Stimulated activated CD8-positive, alpha-beta memory T cell treated with anti-CD3 and anti-CD28 coated beads, Interleukin-7, amount 100 ng/mL, for 24 hours (primary cell): ENCODE results near the gene SMARCD3.

Source experiments
- DNase-seq: peaks from one replicate; pipeline ENCODE4 v3.0.0-alpha.2; 2020; ENCODE audit warnings: low read depth

SMARCD3 gene

GRCh38 chr7:151247611-151248345 is 716 bp downstream of the SMARCD3 start:
- no peak for DNase-seq

GRCh38 chr7:151246851-151247580 is 1.5 kb downstream of the SMARCD3 start:
- DNase-seq = no peak

DNA sequence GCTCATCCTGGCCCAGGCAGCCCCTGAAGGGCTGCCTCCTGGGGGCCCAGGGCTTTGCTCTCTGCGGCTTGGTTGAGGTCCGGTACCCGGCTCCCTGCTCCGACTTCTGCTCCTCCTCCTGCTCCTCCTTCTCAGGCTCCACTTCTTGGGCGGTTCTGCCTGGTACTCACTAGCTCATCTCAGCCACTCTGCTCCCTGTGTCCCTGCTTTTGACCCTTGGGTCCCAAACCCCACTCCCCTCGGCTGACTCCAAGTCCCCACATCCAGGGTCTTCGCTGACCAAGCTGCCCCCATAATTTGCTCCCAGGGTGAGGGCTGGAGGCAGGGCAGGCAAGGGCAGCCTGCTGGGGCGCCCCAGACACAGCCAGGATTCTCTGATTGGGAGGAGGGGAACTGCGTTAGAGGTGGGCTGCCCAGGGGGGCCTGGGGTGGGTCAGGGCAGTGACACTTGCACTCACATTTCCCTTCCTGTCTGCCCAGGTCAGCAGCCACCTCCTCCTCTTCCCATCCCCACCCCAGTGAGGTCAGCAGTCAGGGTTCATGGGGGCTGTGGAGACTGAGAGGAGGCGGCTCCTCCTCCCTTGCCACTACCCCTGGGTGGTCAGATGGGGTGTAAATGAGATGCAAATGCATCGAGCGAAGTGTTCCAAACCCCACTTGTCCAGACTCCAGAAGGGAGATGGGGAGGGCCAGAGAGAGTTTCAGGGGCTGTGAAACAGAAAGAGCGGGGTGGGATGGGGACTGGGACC is 2.2 kb downstream of the SMARCD3 start:
- DNase-seq = no peak

DNA sequence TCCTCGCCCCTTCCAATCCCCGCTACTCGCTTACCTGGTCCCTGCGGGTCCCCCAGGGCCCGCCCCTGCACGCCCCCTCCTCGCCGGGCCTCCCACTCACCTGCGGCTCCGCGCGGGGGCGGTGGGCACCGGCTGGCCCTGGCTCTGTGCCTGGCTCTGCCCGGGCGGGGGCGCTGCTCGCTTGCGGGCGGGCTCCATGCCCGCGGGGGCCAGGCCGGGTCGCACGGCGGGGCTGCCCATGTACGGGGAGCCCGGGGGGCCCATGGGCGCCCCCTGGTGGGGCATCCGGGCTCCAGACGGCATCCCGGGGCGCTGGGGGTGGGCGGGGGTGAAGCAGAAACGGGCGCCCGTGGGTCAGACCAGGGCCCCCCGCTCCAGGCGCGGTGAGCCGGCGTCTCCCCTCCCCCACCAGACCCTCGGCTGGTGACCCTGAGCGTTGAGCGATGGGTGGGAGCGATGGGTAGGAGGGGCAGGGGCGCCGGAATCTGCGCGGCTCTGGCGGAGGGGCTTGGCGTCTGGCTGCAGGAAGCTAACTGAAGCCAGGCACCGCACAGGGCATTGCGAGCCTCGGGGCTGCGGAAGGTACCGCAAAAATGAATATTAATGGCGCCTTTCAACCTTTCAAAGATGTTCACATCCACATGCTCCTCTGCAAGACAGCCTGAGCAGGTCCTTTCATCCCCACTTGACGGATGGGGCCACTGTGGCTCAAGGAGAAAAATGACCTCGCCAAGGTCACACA is 3.0 kb downstream of the SMARCD3 start:
- peak; percentile 43 for DNase-seq

DNA sequence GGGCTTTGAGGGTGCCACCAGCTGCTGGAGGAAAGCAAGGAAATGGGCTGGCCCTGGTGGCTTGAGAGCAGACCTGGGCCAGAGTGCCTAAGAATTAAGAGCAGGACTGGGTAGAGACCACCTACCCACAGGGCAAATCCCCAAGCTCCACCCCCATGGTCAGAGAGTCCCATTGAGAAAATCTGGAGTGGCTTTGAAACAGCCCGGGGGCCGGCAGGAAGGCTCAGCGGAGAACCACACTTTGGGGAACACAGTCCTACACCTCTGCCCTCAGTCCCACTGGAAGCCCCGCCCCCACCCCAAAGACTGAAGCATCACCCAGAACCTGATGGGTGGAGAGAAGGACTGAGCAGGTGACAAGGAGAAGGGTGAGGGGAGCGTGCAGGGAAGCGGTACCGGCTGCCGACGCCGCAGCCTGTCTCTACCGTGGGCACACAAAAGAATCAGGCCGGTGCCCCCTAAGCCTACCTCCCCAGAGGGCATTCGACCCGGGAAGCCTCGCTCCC is 3.6 kb downstream of the SMARCD3 start:
- DNase-seq = no peak

- DNase-seq = no peak
These were observed 4.2 kb downstream of the SMARCD3 start for GRCh38 chr7:151244196-151244840.

DNA sequence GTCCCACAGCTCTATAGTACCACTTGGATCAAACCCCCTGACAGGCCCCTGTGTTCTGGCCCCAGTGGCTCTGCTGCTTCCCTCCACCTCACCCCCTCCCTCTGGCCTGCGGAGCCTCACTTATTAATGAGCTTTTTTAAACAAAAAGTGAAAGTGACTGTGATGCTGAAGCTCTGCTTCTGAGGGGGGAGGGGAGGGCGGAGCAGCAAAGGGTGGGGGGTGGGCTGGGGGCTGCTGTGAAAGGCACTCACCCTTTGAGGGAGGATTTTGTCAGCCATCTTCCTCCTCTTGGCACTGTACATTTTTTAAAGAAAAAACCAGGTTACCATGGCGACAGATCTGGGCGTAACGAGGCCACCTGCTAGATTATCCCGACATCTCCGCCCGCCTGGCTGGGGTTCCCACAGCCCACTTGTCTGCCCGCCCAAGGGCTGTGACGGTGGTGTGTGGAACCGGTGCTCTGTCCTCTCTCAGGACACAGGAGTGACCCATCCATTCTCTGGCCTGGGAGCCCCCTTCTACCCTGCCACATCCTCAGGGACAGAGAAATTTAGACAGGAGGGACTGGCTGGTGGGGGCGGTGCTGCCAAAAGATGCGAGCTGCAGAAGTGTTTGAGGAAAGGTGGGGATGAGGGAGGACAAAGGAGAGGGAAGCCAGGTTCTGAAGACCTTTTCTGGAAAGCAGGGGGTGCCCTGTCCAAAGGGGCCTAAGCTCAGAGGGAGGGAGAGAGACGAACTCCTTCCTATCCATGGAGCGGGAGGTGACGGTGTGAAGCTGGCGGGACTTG is 4.9 kb downstream of the SMARCD3 start:
- no peak for DNase-seq

DNA sequence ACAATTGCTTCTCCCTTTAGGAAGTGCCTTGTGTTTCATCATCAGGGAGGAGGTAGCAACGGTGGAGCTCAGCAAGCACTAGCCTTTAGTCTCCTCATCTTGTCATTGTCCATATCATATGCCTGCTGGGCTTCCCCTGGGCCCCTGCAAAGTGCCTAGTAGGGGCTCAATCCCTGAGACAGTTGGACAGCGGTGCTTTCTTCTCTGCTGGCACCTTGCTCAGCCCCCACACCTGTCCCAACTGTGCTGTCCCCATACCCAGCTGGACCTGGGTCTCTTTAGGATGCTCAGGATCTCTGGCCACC is 5.5 kb downstream of the SMARCD3 start:
- DNase-seq = no peak

- DNase-seq = no peak
These were observed 6.1 kb downstream of the SMARCD3 start for GRCh38 chr7:151242159-151243044.

GRCh38 chr7:151241755-151242096 is 6.8 kb downstream of the SMARCD3 start:
- DNase-seq = no peak

DNA sequence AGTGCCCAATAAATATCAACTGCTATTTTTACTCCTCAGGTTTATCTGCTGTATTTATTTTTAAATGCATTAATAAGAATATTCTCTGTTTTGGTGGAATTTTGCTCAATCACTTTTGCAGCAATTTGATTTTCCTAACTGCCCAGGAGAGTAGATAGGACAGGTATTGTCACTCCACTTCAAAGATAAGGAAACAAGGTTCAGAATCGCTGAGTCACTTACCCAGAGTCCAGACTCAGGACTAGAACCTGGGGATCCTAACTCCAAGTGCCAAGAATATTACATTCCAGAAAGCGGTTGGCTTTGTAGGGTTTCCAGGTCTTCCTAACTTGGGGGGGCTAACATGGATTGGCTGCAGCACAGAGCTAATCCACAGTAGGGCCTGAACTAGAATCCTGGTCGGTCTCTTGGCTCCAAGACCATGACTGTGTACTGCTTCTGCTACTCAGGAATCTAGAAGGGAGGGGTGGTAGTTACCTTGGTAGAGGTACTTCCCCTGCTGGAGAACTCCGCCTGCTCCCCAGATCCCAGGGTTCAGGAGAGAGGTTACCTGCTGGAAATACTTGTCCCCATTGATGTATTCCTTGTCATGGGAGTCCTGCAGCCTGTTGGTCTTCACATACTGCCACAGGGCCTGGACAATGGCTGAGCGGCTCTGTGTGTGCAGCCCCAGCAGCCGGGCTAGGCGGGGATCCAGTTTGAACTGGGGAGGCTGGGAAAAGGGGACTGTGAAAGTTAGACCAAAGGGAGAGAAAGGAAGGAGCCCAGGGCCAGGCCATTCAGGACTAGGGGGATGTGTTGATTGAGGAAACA is 7.3 kb downstream of the SMARCD3 start:
- DNase-seq = no peak

GRCh38 chr7:151240536-151240935 is 8.0 kb downstream of the SMARCD3 start:
- no peak for DNase-seq

DNA sequence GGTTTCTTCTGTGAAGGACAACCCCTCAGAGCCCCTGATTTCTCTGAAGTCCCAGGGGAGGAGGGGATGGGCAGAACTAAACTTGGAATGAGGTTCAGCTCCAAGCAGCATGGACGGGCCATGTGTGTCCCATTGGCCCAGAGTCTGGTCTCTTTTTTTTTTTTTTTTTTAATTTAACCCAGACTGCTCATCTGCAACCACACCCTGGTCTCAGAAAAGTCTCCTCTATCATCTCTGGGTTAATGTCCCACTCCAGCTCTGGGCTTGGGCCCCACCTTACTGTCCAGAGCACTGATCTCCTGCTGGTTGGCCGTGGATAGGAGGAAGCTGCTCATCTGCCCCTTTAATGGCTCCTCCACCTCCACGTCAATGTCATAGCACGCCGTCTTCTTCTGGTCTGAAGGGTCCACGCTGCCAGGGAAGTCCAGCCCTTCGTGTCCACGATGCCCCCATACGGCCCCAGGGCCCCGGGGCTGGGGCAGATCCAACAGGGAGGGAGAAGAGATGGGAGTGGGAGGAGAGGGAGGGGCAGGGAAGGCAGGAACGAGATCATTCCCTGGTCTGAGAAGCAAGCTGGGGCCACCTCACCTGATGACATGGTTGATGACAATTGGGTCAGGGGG is 8.5 kb downstream of the SMARCD3 start:
- no peak for DNase-seq

DNA sequence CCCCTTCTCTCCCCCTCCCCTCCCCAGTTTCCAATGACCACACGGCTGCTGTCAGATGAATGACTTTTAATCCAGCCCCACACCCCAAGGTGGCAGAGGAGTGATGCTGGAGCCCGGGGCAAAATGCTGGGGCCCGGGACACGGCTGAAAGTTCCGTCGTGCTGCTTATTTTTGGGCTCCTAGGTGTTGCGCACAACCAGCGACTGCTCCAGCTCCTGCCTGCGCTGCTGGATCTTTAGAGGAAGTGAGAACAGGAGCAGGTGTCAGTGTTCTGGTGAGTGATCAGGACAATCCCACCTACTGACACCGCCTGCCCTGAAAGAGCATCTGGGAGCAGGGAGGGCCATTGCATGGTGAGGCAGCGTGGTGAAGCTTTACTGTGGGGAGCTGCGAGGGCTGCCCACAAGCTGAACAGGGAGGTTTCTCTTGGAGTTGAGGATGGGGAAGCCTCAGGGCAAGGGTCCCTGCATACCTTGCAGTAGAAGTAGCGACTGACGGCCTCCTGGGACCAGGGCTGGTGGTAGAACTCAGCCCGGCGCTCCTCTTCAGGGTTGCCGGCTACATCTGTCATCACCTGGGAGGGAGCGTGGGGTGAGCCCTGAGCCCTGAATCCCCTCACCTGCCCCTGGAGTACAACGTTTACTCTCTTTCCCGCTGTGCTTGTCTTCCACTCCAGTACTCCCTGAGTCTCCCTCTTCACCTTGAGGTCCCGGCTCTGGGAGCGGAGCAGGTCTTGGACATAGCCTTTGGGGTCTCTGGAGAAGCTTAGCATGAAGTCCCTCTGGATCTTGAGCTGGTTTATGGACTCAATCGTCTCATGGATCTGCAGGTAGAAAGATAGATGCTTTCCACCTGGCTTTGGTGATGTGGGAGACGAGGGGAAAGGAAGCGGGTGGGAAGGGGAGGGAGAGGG is 9.3 kb downstream of the SMARCD3 start:
- DNase-seq = no peak

- no peak for DNase-seq
These were observed 10.2 kb downstream of the SMARCD3 start for GRCh38 chr7:151238190-151238810.

GRCh38 chr7:151237244-151238189 is 11.0 kb downstream of the SMARCD3 start:
- DNase-seq = no peak
